KMS-11 (cell line): ENCODE results near the gene UBE2G2.
"Not testable (repeated sequence)": the region's sequence is repeated elsewhere in the genome, so short reads cannot be mapped to it uniquely, and the experiment has no call there.

ENCODE experiments used
- H2AFZ ChIP-seq: fragments of 200-600 bp; sonication (generic); 2 replicates; pipeline ENCODE4 v1.6.1; 2016; ENCODE audit warnings: antibody characterized with exemption, mixed run types, low read depth
- H3K27ac ChIP-seq: fragments of 200-600 bp; sonication (generic); 2 replicates; pipeline ENCODE4 v1.6.1; 2016; ENCODE audit warnings: mild to moderate bottlenecking, mixed run types
- H3K27me3 ChIP-seq: fragments of 200-600 bp; sonication (generic); 2 replicates; pipeline ENCODE4 v1.6.1; 2017; ENCODE audit warnings: mild to moderate bottlenecking, low read depth, mixed run types, moderate library complexity; ENCODE audit not compliant: insufficient read depth
- H3K36me3 ChIP-seq: fragments of 200-600 bp; sonication (generic); 2 replicates; pipeline ENCODE4 v1.6.1; 2017; ENCODE audit warnings: mild to moderate bottlenecking, mixed run types; ENCODE audit not compliant: insufficient read depth
- H3K4me1 ChIP-seq: fragments of 200-600 bp; sonication (generic); 2 replicates; pipeline ENCODE4 v1.6.1; 2016; ENCODE audit warnings: mild to moderate bottlenecking, low read depth, mixed run types; ENCODE audit not compliant: poor library complexity, severe bottlenecking
- H3K4me2 ChIP-seq: fragments of 200-600 bp; sonication (generic); 2 replicates; pipeline ENCODE4 v1.7.0; 2016; ENCODE audit warnings: mild to moderate bottlenecking, mixed run types
- H3K4me3 ChIP-seq: fragments of 200-600 bp; sonication (generic); IDR thresholded peaks from 2 replicates; pipeline ENCODE4 v1.6.1; 2017; ENCODE audit warnings: low read depth, low read length, mixed read lengths; ENCODE audit not compliant: insufficient read depth
- H3K79me2 ChIP-seq: fragments of 200-600 bp; sonication (generic); 2 replicates; pipeline ENCODE4 v1.6.1; 2016; ENCODE audit warnings: low read depth, mixed run types; ENCODE audit not compliant: insufficient read depth
- H3K9ac ChIP-seq: fragments of 200-600 bp; sonication (generic); 2 replicates; pipeline ENCODE4 v1.6.1; 2016; ENCODE audit warnings: mild to moderate bottlenecking, mixed run types
- H4K20me1 ChIP-seq: fragments of 200-600 bp; sonication (generic); 2 replicates; pipeline ENCODE4 v1.6.1; 2016; ENCODE audit warnings: mild to moderate bottlenecking, mixed run types; ENCODE audit not compliant: insufficient read depth
- TF ChIP-seq, protein P1 (sequence below): fragments of 200-600 bp; sonication (generic); conservative IDR thresholded peaks from 2 replicates; pipeline ENCODE4 v1.6.1; 2017; ENCODE audit warnings: low read depth, mild to moderate bottlenecking, antibody characterized with exemption, low read length, moderate library complexity, mixed read lengths

UBE2G2 gene

DNA sequence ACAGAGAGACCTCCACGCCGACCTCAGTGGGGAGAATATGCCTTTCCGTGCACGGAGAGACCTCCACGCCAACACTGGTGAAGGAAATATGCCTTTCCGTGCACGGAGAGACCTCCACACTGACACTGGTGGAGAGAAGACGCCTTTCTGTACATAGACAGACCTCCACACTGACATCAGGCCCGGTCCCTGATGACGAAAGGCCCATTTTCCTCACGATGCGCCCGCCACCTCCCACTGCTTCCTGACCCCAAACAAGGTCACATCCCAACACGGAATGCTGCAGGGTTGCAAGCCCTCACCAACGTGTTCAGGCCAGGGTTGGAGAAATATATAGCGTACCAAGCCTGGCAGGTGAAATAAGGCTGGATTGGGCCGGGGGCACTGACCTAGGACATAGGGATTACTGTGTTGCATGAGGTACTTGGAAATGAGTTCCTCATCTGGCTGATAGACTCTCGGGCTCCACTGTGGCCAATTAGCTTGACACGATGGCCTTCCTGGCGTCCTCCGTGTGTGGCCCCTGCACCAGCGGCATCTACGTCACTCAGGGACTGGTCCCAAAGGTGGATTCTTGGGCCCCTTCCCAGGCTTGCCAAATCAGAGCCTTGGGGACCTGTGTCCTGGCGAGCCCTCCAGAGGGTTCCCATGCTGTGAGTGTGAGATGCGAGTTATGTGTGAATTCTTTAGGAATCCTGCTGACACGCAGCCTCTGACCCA lies 32.8 kb upstream of the UBE2G2 start:
- Histone ChIP-seq H3K27me3 (peaks cover 62% of the 10 kb centered on the region), H3K4me2 (no peak overlapping the region)

DNA sequence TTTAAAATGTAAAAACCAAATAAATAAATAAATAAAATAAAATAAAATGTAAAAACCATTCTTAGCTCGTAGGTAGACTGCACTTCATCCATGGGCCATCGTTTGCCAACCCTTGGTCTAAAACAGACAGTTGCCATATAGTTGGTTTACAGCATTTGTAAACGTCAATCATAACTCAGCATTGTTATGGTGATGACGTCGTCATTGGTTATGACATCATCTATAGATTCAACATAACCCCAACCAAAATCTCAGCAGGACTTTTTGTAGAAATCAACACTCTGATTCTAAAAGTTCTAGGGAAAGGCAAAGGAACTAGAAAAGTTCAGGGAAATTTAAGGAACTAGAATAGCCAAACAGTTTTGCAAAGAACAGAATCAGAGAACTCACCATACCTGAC lies 32.0 kb upstream of the UBE2G2 start:
- no peak overlapping the region for H3K9ac ChIP-seq
- no peak overlapping the region for H3K4me2 ChIP-seq
- TF ChIP-seq, protein P1, sequence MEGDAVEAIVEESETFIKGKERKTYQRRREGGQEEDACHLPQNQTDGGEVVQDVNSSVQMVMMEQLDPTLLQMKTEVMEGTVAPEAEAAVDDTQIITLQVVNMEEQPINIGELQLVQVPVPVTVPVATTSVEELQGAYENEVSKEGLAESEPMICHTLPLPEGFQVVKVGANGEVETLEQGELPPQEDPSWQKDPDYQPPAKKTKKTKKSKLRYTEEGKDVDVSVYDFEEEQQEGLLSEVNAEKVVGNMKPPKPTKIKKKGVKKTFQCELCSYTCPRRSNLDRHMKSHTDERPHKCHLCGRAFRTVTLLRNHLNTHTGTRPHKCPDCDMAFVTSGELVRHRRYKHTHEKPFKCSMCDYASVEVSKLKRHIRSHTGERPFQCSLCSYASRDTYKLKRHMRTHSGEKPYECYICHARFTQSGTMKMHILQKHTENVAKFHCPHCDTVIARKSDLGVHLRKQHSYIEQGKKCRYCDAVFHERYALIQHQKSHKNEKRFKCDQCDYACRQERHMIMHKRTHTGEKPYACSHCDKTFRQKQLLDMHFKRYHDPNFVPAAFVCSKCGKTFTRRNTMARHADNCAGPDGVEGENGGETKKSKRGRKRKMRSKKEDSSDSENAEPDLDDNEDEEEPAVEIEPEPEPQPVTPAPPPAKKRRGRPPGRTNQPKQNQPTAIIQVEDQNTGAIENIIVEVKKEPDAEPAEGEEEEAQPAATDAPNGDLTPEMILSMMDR: no peak
- H3K4me1 ChIP-seq: no peaks in the 10 kb centered on the region
- no peak overlapping the region for H2AFZ ChIP-seq
- no peaks in the 10 kb centered on the region for H4K20me1 ChIP-seq
- H3K27ac ChIP-seq: no peak overlapping the region
- peaks cover 69% of the 10 kb centered on the region for H3K27me3 ChIP-seq
- H3K79me2 ChIP-seq: no peaks in the 10 kb centered on the region
- H3K4me3 ChIP-seq: no peak overlapping the region
- H3K36me3 ChIP-seq: no peaks in the 10 kb centered on the region

More for the DNA sequence above, 32.8 kb upstream of the UBE2G2 start:
- Histone ChIP-seq H2AFZ (no peak overlapping the region), H3K79me2 (no peaks in the 10 kb centered on the region), H4K20me1 (no peaks in the 10 kb centered on the region), H3K4me3 (no peak overlapping the region), H3K4me1 (no peaks in the 10 kb centered on the region), H3K27ac (no peak overlapping the region), H3K36me3 (no peaks in the 10 kb centered on the region), H3K9ac (no peak overlapping the region)
- TF ChIP-seq, protein P1: no peak

DNA sequence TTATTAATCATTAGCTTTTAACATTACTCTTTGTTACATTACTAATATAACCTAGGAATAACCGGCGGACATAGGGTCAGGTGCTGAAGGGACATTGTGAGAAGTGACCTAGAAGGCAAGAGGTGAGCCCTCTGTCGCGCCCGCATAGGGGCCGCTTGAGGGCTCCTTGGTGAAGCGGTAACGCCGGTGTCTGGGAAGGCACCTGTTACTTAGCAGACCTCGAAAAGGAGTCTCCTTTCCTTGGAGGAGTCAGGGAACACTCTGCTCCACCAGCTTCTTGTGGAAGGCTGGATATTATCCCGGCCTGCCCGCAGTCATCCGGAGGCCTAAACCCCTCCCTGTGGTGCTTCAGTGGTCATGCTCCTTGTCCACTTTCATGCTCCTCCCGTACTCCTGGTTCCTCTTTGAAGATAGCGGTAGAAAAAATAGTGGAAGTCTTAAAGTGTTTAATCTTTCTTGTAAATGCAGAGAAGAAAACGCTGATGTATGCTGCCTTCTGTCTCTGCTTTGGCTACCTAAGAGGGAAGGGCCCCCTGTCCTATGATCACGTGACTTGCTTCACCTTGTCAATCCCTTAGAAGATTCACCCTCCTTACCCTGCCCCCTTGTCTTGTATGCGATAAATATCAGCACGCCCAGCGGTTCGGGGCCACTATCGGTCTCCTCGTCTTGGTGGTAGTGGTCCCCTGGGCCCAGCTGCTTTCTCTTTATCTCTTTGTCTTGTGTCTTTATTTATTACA lies 31.1 kb upstream of the UBE2G2 start:
- H2AFZ ChIP-seq, H3K4me2 ChIP-seq, H3K4me1 ChIP-seq, H4K20me1 ChIP-seq, H3K79me2 ChIP-seq, H3K27ac ChIP-seq, H3K9ac ChIP-seq, H3K4me3 ChIP-seq, H3K36me3 ChIP-seq: not testable (repeated sequence)
- peaks cover 79% of the 10 kb centered on the region for H3K27me3 ChIP-seq

DNA sequence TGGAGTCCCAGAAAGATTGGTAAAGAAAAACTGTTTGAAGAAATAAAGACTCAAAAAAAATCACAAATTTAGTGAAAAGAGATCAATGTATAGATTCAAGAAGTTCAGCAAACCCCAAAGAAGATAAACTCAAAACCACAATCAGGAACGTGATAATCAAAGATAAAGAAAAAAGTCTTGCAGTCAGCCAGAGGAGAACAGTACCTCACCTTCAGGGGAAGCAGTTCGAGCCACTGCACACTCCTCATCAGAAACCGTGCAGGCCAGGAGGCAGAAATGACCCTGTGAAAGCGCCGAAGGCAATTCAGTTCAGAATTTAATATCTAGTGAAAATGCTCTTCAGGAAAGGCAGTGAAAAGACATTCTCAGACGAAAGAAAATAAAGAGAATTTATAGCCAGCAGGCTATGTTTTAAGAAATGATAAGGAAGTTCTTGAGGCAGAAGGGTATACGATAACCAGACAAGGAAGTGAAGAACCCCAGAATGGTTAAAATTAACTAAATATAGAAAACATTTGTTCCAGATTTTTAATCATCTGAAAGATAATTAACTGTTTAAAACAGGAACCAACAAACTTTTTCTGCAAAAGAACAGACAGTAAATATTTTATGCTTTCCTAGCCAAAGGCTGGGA lies 29.7 kb upstream of the UBE2G2 start:
- TF ChIP-seq, protein P1: no peak
- Histone ChIP-seq H3K27me3 (peaks cover 88% of the 10 kb centered on the region), H3K79me2 (no peaks in the 10 kb centered on the region), H3K4me1 (no peaks in the 10 kb centered on the region), H3K27ac (no peak overlapping the region), H3K36me3 (no peaks in the 10 kb centered on the region), H3K4me2 (no peak overlapping the region), H2AFZ (no peak overlapping the region), H4K20me1 (no peaks in the 10 kb centered on the region), H3K9ac (no peak overlapping the region), H3K4me3 (no peak overlapping the region)
